NCI-H446 treated with DMSO at 0.1 percent for 48 hours (cell line): ENCODE measurements around the gene USP20.

ENCODE experiments used
- DNase-seq: peaks from one replicate; lab custom pipeline; 2025; lab: John Stamatoyannopoulos, UW

The USP20 gene

GRCh38 chr9:129919841-129920240, 84.6 kb downstream of the USP20 start:
- DNase-seq: no peak

GRCh38 chr9:129921905-129922304, 86.6 kb downstream of the USP20 start:
- DNase-seq: no peak

GRCh38 chr9:129923589-129923988, 88.3 kb downstream of the USP20 start:
- no peak for DNase-seq

GRCh38 chr9:129929496-129930125, 94.4 kb downstream of the USP20 start:
- DNase-seq: no peak

- no peak for DNase-seq
These were observed 95.5 kb downstream of the USP20 start for GRCh38 chr9:129930743-129931142.
